Left ventricle myocardium inferior (tissue), 1 donor: ENCODE measurements around the gene KLHL30. TPM values are rescaled to one million over a fixed set of nuclear protein-coding genes. Genes with fewer than 3 reads are reported as not detected.

ENCODE experiments used
- DNase-seq: peaks from one replicate; pipeline ENCODE4 v3.0.0-alpha.2; 2020
- H3K27ac ChIP-seq: fragments of 200-600 bp; replicated peaks from 2 replicates; pipeline ENCODE4 v1.8.0; 2021
- H3K27me3 ChIP-seq: fragments of 200-600 bp; 2 replicates; pipeline ENCODE4 v1.8.0; 2021; ENCODE audit warnings: low read depth
- H3K36me3 ChIP-seq: fragments of 200-600 bp; 2 replicates; pipeline ENCODE4 v1.8.0; 2021
- H3K4me1 ChIP-seq: fragments of 200-600 bp; 2 replicates; pipeline ENCODE4 v1.8.0; 2021
- H3K4me3 ChIP-seq: fragments of 200-600 bp; 2 replicates; pipeline ENCODE4 v1.8.0; 2021; ENCODE audit warnings: mild to moderate bottlenecking, moderate library complexity
- H3K9me3 ChIP-seq: fragments of 200-600 bp; replicated peaks from 2 replicates; pipeline ENCODE4 v1.8.0; 2021
- intact Hi-C: fragments of 100-400 bp; cut with micrococcal nuclease; formaldehyde crosslinking; loops from one replicate; pipeline ENCODE4 v1.11.0; 2022
- total RNA-seq: library from RNA; stranded (reverse); fragmentation: NEBNext Ultra II Directional; extraction: Animal tissue kit (Norgen Biotek cat#: 25700); gene quantifications from one replicate; pipeline ENCODE4 v1.2.1, GENCODE V29; 2021
- TF ChIP-seq, protein P1 (sequence below): fragments of 200-600 bp; IDR thresholded peaks from 2 replicates; pipeline ENCODE4 v1.8.0; 2021; ENCODE audit warnings: antibody characterized with exemption, mild to moderate bottlenecking, borderline replicate concordance
- donor health status: DM: no; HTN: yes; CAD: no; lungs with severe emphysema.

Gene KLHL30
- total RNA-seq, 1 donor from 2014 or later, result 17.3 TPM

DNA sequence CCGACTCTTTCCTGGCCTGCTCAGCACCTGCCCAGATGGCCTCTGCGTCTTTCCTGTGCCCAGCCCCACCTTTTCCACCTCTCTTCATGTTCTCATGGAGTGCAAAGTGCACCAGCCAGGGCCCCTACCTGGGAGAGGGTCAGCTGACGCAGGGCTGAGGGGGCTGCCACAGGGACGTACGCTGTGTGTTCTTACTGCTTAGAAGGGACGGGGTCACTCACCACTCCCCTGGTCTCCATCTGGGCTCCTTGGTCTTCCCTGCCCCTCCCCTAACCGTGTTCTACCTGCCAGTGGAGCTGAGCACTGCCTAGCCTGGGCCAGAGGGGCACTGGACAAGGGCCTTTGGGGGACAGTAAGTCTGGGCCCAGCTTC lies 28.9 kb downstream of the KLHL30 start:
- Histone ChIP-seq H3K27ac (no peak overlapping the region), H3K36me3 (peaks cover 46% of the 10 kb centered on the region)
- intact Hi-C loops, result no loop called here

DNA sequence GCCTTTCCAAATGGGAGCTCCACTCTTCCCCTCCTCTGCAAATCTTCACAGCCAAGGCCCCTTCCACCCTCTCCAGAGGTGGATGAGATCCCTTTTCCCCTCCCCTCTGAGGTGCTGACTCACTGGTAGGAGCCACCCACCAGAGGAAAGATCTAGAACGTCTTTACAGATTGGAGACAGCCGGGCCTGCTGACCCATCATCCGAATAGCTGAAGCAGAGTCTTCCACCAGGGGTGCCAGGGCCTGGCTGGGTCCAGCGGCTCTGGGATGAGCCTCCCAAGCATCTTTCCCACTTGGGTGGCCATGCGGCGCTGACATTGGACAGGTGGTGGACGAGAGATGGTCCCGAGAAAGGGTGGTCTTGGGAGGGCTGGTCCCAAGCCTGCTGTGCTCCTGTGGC lies 29.3 kb downstream of the KLHL30 start:
- no peak overlapping the region for H3K4me3 ChIP-seq
- peaks cover 50% of the 10 kb centered on the region for H3K36me3 ChIP-seq
- peaks cover 23% of the 10 kb centered on the region for H3K27me3 ChIP-seq
- peaks cover 27% of the 10 kb centered on the region for H3K4me1 ChIP-seq
- peak; percentile 12 for DNase-seq
- intact Hi-C loops, result no loop called here
- H3K9me3 ChIP-seq, result no peaks in the 10 kb centered on the region
- TF ChIP-seq, protein P1, sequence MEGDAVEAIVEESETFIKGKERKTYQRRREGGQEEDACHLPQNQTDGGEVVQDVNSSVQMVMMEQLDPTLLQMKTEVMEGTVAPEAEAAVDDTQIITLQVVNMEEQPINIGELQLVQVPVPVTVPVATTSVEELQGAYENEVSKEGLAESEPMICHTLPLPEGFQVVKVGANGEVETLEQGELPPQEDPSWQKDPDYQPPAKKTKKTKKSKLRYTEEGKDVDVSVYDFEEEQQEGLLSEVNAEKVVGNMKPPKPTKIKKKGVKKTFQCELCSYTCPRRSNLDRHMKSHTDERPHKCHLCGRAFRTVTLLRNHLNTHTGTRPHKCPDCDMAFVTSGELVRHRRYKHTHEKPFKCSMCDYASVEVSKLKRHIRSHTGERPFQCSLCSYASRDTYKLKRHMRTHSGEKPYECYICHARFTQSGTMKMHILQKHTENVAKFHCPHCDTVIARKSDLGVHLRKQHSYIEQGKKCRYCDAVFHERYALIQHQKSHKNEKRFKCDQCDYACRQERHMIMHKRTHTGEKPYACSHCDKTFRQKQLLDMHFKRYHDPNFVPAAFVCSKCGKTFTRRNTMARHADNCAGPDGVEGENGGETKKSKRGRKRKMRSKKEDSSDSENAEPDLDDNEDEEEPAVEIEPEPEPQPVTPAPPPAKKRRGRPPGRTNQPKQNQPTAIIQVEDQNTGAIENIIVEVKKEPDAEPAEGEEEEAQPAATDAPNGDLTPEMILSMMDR, result no peak
- H3K27ac ChIP-seq, result no peak overlapping the region

More for the DNA sequence above, 28.9 kb downstream of the KLHL30 start:
- DNase-seq, result no peak
- H3K4me1 ChIP-seq, result peaks cover 27% of the 10 kb centered on the region
- H3K9me3 ChIP-seq, result no peaks in the 10 kb centered on the region
- peaks cover 27% of the 10 kb centered on the region for H3K27me3 ChIP-seq
- TF ChIP-seq, protein P1, result no peak
- no peak overlapping the region for H3K4me3 ChIP-seq

DNA sequence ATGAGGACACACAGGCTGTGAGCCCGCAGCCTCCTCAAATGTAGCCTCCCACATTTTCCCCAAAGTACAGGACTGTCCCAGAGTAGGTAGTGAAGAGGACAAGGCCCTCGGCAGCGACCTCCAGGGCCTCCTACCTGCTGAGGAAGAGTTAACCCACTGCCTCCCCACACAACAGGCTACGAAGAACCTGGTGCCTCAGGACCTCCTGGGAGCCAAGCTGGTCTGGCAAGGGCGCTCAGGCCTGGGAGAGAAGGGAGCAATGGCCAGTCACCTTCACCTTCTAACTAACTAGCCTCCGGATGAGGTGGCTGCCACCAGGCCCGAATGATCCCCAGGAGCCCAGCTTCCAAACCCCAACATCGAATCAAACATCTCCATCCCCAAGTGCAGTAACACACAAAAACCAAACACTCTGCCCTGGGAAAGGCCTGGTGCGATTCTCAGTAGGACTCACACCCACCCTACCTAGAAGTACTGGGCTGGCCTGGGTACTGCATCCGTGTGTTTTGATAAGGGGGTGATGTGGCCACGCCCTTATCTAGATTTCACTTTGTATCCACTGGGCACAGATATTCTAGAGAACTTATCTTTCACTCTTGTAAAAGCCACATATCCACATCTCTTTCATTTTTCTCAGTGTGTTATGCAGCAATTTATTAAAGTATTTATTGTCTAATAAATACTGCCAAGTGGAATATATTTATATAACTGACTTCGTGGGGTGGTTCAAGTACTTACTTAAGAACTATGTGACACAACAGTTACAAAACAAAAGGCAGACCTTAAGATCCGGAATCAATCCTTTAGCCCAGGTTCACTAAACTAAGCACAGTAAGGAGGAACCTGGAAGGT lies 30.0 kb downstream of the KLHL30 start:
- Histone ChIP-seq H3K27ac (no peak overlapping the region), H3K4me3 (no peak overlapping the region)
- no peak for DNase-seq

DNA sequence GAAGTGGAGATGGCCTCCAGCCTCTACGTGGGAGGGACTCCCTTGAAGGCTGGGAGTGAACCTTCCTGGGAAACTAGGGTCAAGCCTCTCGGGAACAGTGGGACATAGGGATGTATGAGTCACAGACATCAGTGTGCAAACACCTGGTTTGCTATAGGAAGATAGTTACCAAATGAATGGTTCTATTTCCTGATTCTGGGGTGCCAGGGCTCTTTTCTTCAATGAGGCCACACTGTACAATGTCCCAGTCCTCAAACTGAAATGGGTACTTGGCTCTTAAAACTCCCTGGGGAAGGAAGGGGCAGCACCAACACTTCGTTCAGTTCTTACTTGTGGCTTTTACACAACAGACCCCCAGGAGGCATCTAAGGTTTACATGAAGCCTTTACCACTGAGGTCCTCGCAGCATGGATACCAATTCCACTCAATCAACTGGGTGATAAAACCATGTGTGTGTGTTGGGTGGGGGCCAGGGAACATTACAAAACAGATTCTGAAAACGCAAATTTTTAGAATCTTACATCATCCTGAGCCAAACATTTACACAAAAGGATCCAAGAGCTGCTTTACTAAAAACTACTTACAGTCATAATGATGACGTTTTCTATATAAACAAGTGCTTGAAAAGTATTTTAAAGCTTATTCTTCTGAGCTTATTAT lies 30.7 kb downstream of the KLHL30 start:
- intact Hi-C loops, result no loop called here
- H3K36me3 ChIP-seq, result peaks cover 64% of the 10 kb centered on the region
- H3K9me3 ChIP-seq, result no peaks in the 10 kb centered on the region

More for the DNA sequence above, 30.0 kb downstream of the KLHL30 start:
- H3K36me3 ChIP-seq, result peaks cover 56% of the 10 kb centered on the region
- H3K9me3 ChIP-seq, result no peaks in the 10 kb centered on the region
- intact Hi-C loops, result no loop called here
- TF ChIP-seq, protein P1, result no peak
- H3K27me3 ChIP-seq, result peaks cover 16% of the 10 kb centered on the region
- H3K4me1 ChIP-seq, result peaks cover 24% of the 10 kb centered on the region

DNA sequence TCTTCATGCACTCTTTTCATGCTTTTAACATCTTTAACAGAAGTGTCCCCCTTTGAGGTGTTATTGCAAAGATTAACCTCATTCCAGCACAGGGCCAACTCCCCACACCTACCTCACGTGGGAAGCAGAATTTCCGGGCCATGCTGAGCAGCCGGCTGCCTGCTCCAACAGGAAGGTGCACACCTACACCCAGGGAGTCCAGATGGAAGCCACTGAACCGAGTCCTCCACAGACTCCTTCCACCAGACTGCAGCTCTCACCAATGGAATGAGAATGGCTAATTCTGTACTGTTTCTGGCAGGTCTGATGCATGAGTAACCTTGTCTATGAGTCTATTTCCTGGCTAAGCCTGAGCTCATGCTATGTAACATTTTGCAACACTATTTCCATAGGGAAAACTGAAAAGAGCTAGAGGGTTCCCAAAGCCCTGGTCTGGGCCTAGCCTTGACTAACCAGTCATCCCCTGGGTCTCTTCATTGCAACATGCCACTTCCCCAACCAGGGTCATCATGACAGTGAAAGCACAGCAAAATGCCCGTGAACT lies 31.3 kb downstream of the KLHL30 start:
- intact Hi-C loops, result no loop called here
- Histone ChIP-seq H3K27ac (peak overlapping the region; percentile 34), H3K9me3 (no peaks in the 10 kb centered on the region), H3K4me1 (peaks cover 19% of the 10 kb centered on the region), H3K4me3 (no peak overlapping the region), H3K27me3 (peaks cover 2% of the 10 kb centered on the region), H3K36me3 (peaks cover 70% of the 10 kb centered on the region)
- no peak for DNase-seq
- TF ChIP-seq, protein P1, result no peak

More for the DNA sequence above, 30.7 kb downstream of the KLHL30 start:
- TF ChIP-seq, protein P1, result no peak
- peaks cover 19% of the 10 kb centered on the region for H3K4me1 ChIP-seq
- peak; percentile 18 for DNase-seq
- no peak overlapping the region for H3K27ac ChIP-seq
- H3K4me3 ChIP-seq, result no peak overlapping the region
- peaks cover 8% of the 10 kb centered on the region for H3K27me3 ChIP-seq
